Activated CD4-positive, alpha-beta T cell treated with anti-CD3 and anti-CD28 coated beads for 24 hours (primary cell): ENCODE results near the gene EFCAB7.

Experiments
- DNase-seq, 2 donors: peaks; one replicate each; pipeline ENCODE4 v3.0.0-alpha.2; 2020; ENCODE audit warnings: low read depth in 2 of 2

EFCAB7 gene

GRCh38 chr1:63522891-63523728, at the start of gene EFCAB7, which contains the start of gene ITGB3BP:
TSS of gene EFCAB7 (plus strand) at chr1:63523525. CDS start at chr1:63525573, 2,048 bp downstream.
TSS of gene ITGB3BP (minus strand) at chr1:63523225. CDS start at chr1:63523133, 92 bp downstream.
- DNase-seq, result peak; percentile 69 to 73

- DNase-seq, result no peak
Measured at GRCh38 chr1:63475761-63476160, 47.6 kb upstream of the EFCAB7 start.

DNA sequence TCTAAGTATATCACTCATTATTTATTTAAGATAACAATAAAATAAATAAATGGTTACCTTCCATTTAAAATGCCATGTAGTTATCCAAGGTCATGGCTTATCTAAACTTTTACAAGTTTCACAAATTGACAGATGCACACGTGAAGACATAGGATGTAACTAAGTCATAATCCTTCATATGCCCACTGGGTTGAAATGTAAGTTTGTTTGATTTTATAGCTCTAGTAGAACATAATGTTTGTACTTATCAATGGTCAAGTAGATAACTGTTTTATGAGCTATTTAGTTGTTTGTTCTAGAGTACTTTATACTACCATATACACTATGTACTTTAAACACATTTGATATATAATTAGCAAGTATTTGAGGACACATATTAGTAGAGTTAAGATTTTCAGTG, 43.3 kb upstream of the EFCAB7 start:
- no peak for DNase-seq

DNA sequence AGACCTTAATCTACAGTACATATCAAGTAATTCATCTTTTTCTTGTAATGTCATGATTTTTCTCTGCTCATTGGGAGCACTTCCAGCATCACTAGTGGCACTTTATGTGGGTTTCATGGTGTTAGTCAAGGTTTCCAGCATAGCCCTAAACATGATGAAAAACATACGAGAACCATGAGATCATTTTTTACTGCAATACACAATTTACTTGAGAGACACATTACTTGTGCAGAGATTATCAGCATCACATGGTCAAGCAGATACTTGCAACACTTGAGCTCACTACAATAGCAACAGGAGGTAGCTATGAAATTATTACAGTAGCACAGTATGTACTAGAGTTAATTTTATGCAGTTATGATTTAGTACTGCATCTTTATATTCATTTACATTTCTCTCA, 36.7 kb upstream of the EFCAB7 start:
- no peak for DNase-seq

DNA sequence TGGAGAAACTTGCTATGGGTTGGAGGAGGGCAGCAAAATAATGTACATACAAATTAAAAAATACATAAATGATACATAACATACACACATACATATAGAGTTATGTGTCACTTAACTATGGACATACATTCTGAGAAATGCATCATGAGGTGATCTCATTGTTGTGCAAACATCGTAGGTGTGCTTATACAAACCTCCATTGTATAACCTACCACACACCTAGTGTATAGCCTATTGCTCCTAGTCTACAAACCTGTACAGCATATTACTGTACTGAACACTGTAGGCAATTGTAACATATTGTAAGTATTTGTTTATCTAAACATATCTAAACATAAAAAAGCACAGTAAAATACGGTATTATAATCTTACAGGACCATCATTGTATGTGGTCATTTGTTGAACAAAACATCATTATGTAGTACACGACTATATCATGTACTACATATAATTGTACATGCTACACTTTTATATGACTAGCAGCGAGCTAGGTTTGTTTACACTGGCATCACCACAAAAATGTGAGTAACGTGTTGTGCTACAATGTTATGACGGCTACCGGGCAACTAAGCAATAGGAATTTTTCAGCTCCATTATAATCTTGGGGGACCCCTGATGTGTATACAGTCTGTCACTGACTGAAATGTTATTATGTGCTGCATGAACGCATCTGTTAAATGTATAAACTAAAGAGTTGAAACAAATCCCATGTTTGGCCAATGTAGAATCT, 35.8 kb upstream of the EFCAB7 start:
- no peak for DNase-seq

DNA sequence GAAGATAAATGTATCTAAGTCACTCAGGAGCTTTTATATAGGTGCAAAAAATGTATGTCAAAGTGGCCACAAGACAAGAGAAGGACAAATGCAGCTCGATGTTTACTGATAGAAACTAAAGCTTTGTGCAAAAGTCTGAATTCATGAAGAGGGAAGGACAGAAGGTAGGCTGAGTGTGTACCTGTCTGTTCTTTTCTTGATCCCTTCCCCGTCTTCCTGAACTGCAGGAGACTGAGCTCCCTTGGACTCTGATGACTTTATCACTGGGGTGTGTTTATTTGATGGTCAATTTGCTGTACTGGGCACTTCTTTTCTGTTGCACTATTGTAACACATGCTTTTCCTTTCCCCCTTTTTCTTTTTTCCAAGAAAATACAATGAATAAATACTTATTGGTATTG, 25.7 kb upstream of the EFCAB7 start:
- no peak for DNase-seq

- DNase-seq, result no peak
Measured at GRCh38 chr1:63498106-63498505, 25.2 kb upstream of the EFCAB7 start.

DNA sequence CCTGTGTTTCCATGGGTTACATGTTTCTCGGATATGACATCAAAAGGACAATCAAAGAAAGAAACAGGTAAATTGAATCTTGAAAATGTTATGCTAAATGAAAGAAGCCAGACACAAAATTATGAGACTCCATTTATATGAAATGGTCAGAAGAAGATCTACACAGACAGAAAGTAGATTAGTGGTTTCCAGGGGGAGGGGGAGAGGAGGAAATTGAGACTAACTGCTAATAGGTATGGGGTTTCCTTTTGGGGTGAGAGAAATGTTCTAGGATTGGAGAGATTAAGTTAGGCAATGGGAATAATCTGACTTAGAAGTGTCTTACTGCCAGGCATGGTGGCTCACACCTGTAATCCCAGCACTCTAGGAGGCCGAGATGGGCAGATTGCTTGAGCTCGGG, 22.1 kb upstream of the EFCAB7 start:
- no peak for DNase-seq

- no peak for DNase-seq
Measured at GRCh38 chr1:63506782-63507181, 16.5 kb upstream of the EFCAB7 start.

- no peak for DNase-seq
Measured at GRCh38 chr1:63509718-63510117, 13.6 kb upstream of the EFCAB7 start.

- no peak for DNase-seq
Measured at GRCh38 chr1:63512584-63512983, 10.7 kb upstream of the EFCAB7 start.

GRCh38 chr1:63516629-63517028, 6.7 kb upstream of the EFCAB7 start:
- no peak for DNase-seq

DNA sequence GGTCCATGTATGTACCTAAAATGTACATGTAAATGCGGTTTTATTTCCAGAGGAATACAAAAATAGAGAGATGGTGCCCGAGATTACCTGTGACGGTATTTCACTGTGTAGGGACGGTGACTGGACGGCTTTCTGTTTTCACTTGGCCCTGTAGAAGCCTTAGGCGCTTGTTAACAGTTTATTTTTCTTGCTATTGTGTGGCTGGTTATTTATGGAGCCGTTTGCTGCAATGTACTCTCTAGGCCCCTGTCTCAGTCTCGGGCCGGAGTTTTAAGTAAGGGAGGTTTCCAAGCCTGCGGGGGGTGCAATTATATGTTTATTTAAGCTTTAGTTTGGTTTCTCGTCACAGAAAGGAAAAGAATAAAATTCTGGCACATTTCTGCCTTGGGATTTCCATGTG, 413 bp downstream of the EFCAB7 start:
- DNase-seq, result no peak

DNA sequence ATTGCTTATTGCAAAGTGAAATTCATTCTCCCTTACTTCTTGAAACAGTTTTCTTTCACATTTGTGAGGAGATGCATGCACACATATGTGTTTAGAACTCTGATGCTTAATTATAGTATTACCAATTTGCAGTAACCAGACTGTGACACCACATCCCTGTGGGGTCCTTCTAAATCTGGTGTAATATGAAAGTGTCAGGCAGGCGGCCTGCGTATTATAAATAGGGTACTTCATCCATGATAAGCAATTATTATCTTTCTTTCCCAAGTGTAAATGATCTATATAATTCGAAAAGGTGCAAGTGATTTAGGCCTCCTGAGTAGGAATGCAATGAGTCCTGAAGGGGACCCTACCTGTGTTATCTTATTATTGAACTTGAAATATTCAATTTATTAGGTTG, 876 bp downstream of the EFCAB7 start:
- DNase-seq, result no peak

- DNase-seq, result no peak
Measured at GRCh38 chr1:63532727-63533126, 9.4 kb downstream of the EFCAB7 start.

- DNase-seq, result no peak
Measured at GRCh38 chr1:63533931-63534330, 10.6 kb downstream of the EFCAB7 start.

DNA sequence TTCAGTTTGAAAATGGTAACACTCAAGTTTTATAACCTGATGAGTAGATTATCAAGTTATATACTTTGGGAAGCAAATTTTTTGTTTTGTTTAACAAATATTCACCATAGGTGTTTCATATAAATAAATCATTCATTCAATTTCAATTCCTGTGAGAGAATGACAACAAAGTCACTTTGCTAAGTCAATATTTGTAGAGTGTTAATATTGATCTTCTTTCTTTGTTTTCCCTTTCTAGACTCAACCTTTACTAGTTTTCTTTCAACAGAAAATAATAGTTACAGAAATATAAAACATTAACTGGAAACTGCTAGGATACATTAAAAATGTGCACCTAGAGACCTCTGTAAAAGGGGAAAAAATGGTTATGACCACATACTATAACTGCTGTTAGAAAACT, 11.1 kb downstream of the EFCAB7 start:
- no peak for DNase-seq

GRCh38 chr1:63537006-63537405, 13.7 kb downstream of the EFCAB7 start:
- no peak for DNase-seq

DNA sequence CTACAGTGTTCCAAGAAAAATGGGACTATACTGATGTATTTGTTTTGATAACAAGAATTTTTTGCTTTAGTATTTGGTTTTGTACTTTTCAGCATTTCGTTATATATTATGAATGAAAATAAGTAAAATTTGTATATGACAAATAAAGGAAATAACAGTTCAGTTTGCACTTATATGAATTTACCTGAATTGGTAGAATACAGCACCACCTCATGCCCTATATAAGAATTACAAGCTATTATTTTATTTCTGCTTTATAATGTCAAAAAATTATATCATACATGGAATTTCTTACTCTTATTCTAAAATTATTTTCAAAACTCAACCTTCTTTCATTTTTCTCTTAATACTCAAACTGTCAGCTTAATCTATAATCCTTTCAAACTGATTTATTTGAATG, 14.6 kb downstream of the EFCAB7 start:
- DNase-seq, result no peak

DNA sequence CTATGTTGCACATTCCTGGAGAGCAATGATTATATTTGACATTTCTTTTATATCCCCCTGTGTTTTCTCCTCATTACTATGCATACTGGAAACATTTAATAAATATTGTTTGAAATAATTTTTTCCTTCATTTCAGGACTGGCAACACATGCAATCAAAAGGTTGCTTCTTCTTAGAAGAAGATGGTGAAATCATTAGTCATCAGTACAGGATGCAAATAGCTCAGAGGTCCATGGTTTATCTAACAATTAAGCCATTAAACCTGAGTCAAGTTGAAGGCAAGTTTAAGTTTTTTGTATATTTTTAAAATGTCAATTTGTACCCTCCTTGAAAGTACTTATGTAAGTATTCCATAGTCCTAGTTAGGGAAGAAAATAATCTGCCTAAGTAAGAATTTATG, 22.5 kb downstream of the EFCAB7 start:
- DNase-seq, result no peak

DNA sequence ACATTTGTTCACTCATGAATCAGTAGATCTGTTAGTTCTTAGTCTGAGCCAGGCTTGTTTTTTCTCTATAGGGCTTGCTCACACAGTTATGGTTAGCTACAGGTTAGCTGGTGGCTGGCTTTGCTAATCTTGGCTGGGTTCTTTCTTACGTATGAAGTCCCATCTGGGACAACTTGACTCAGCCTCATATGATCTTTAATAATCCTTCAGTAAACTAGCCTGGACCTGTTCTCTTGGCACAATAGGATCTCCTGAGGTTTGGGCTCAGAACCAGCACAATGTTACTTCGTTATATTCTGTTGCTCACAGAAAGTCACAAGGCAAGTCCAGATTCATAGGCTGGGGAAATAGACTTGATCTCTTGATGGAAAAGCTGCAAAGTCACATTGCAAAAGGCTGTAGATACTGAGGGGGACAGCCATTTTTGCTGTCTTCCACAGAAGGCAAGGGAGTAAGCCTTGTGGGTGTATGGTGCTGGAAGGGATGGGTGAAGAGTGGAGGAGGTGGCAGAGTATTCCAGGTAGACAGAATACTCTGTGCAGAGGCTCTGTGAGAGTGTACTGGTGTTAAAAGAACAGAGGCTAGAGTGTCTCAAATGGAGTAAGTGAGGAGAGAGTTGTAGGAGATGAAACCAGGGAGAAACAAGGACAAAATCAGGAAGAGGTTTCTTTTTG, 24.4 kb downstream of the EFCAB7 start:
- no peak for DNase-seq

DNA sequence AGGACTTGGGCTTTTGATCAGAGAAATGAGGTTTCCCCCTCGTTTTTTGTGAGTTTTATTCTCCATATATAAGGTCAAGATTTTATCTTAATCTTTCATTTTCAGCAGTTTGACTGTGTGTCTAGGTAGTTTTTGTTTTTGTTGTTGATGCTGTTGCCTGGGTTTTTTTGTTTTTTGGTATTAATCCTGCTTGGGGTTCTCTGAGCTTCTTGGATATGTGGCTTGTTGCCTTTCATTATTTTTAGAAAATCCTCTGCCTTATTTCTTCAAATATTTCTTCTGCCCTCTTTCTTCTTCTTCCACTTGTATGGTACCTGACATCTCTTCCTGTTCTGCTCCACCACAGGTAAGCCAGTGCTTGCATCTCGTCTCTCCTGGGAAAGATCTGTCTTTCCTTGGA, 25.0 kb downstream of the EFCAB7 start:
- no peak for DNase-seq

DNA sequence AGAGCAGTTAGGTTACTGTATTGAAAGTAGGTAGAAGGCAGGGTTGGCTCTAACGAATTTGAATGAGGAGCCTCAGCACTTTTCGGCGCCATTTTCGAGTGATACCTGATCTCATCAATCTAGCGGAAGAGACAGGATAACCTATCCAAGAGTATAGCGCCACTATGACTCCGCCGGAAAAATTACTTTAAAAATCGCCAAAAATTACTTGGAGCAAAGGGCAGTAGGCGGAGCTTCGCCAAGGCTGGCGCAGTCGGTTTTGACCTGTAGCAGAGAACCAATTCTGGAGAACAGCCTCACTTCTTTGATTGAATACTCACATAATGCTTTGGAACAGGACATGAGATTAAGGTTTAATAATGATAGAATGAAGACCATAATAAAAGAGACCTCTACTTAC, 25.6 kb downstream of the EFCAB7 start:
- DNase-seq, result no peak
